Panc1 (cell line): ENCODE measurements around the gene WNT3. TPM values are rescaled to one million over a fixed set of nuclear protein-coding genes. Genes with fewer than 3 reads are reported as not detected.

ENCODE experiments used
- ATAC-seq: fragments of 200-7000 bp; cut with Tn5 transposase; 2 replicates; pipeline ENCODE4 v1.9.1; 2020; ENCODE audit warnings: mild to moderate bottlenecking, moderate library complexity
- BruUV-seq: library from RNA; stranded (reverse); fragments of 400-500 nt; replicated peaks from 2 replicates; lab custom pipeline; 2021; lab: Mats Ljungman, UMichigan
- CTCF ChIA-PET: fragments of 300-600 bp; sonication (Branson Sonifier 250); formaldehyde crosslinking; loops from one replicate; lab custom pipeline; 2022; ENCODE audit warnings: antibody characterized with exemption; lab: Charles Lee
- POLR2A ChIA-PET: fragments of 300-600 bp; sonication (Branson Sonifier 250); formaldehyde crosslinking; loops from one replicate; lab custom pipeline; 2022; ENCODE audit warnings: antibody characterized with exemption; lab: Charles Lee
- DNase-seq: peaks from one replicate; pipeline ENCODE4 v3.0.0-alpha.2; 2010; ENCODE audit warnings: low read depth, low spot score
- H3K27ac ChIP-seq: 2 replicates; pipeline ENCODE4 v1.5.1; 2011; ENCODE audit warnings: mild to moderate bottlenecking, low read length, inconsistent platforms
- H3K27me3 ChIP-seq: fragments of 200-500 bp; sonication (Bioruptor generic); 2 replicates; pipeline ENCODE4 v1.6.0; 2014; ENCODE audit warnings: low read length, inconsistent platforms; ENCODE audit not compliant: control insufficient read depth, insufficient read depth
- H3K36me3 ChIP-seq: fragments of 200-500 bp; sonication (Bioruptor generic); 2 replicates; pipeline ENCODE4 v1.5.1; 2014; ENCODE audit warnings: inconsistent platforms, mild to moderate bottlenecking, low read length, moderate library complexity; ENCODE audit not compliant: control insufficient read depth, insufficient read depth
- H3K4me1 ChIP-seq: 2 replicates; pipeline ENCODE4 v1.5.1; 2011; ENCODE audit warnings: inconsistent platforms, mild to moderate bottlenecking, low read length, moderate library complexity; ENCODE audit not compliant: control insufficient read depth, insufficient read depth
- H3K4me3 ChIP-seq, 2 experiments: 2 replicates each; pipeline ENCODE4 v1.5.1; 2011 to 2012; ENCODE audit warnings: low read depth in 2 of 2, low read length in 2 of 2, mild to moderate bottlenecking in 2 of 2, inconsistent platforms in 1 of 2, moderate library complexity in 1 of 2
- H3K9me3 ChIP-seq: fragments of 200-500 bp; sonication (Bioruptor generic); 2 replicates; pipeline ENCODE4 v1.5.1; 2014; ENCODE audit warnings: low read depth, mild to moderate bottlenecking, inconsistent platforms, low read length, moderate library complexity; ENCODE audit not compliant: control insufficient read depth, insufficient read depth
- CTCF ChIP-seq: fragments of 450-650 bp; IDR thresholded peaks from 2 replicates; pipeline ENCODE4 v1.5.1; 2017; ENCODE audit warnings: mild to moderate bottlenecking
- POLR2AphosphoS5 ChIP-seq: IDR thresholded peaks from 2 replicates; pipeline ENCODE4 v1.6.1; 2012; ENCODE audit warnings: mild to moderate bottlenecking, low read depth, low read length, moderate library complexity
- SIN3A ChIP-seq: IDR thresholded peaks from 2 replicates; pipeline ENCODE4 v1.6.1; 2012; ENCODE audit warnings: low read depth, mild to moderate bottlenecking, low read length, moderate library complexity, borderline replicate concordance; ENCODE audit not compliant: insufficient read depth
- TCF7L2 ChIP-seq: IDR thresholded peaks from 2 replicates; pipeline ENCODE4 v1.6.1; 2011; ENCODE audit warnings: mild to moderate bottlenecking, low read depth, low read length, inconsistent platforms
- in situ Hi-C: cut with HindIII; loops from 2 replicates; pipeline ENCODE4 v1.10.0; 2016; ENCODE audit warnings: low sequenced_read_pairs, low pct_unique_long_range_greater_than_20kb
- intact Hi-C: fragments of 100-400 bp; cut with micrococcal nuclease; formaldehyde crosslinking; loops from one replicate; pipeline ENCODE4 v1.10.0; 2022; ENCODE audit not compliant: unreplicated experiment
- total RNA-seq: library from RNA; stranded (reverse); gene quantifications from one replicate; pipeline ENCODE4 v1.2.1, GENCODE V29; 2021; ENCODE audit not compliant: unreplicated experiment
- TF ChIP-seq, protein P1 (sequence below), 2 experiments: IDR thresholded peaks; 2 replicates each; pipeline ENCODE4 v1.6.1; 2011 to 2012; ENCODE audit warnings: low read depth in 2 of 2, control low read depth in 1 of 2, low read length in 1 of 2, mild to moderate bottlenecking in 1 of 2, moderate library complexity in 1 of 2; ENCODE audit not compliant: insufficient read depth in 1 of 2

WNT3 gene
- total RNA-seq, 1 experiment from 2014 or later: 3.4 TPM

DNA sequence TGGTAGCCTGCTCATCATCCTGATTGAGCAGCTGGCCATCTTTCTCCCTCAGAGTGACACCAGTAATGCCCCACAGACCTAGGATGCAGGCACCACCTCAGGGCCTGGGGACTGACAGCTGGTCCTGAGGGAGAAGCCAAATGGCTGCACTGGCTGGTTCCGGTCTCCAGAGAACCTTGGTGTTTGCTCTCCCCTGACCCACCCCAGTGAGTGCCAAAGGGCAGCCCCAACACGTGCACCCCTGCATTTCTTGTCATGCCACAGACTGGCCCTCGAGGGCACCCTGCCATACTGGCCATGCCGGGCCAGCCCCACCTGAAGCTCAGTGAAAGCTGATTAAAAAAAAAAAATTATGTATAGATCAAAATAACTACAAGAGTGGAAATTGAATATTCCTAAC is 100.5 kb downstream of the WNT3 start:
- ChIA-PET POLR2A (no interaction called here), CTCF (no interaction called here)
- Histone ChIP-seq H3K27me3 (no peaks in the 10 kb centered on the region), H3K4me3 (no peak overlapping the region), H3K9me3 (no peaks in the 10 kb centered on the region), H3K4me1 (no peaks in the 10 kb centered on the region), H3K36me3 (no peaks in the 10 kb centered on the region), H3K27ac (no peak overlapping the region)
- intact Hi-C loops: no loop called here
- DNase-seq: no peak
- no TSS peak for BruUV-seq
- no peak for ATAC-seq
- in situ Hi-C loops: no loop called here
- TF ChIP-seq, protein P1, sequence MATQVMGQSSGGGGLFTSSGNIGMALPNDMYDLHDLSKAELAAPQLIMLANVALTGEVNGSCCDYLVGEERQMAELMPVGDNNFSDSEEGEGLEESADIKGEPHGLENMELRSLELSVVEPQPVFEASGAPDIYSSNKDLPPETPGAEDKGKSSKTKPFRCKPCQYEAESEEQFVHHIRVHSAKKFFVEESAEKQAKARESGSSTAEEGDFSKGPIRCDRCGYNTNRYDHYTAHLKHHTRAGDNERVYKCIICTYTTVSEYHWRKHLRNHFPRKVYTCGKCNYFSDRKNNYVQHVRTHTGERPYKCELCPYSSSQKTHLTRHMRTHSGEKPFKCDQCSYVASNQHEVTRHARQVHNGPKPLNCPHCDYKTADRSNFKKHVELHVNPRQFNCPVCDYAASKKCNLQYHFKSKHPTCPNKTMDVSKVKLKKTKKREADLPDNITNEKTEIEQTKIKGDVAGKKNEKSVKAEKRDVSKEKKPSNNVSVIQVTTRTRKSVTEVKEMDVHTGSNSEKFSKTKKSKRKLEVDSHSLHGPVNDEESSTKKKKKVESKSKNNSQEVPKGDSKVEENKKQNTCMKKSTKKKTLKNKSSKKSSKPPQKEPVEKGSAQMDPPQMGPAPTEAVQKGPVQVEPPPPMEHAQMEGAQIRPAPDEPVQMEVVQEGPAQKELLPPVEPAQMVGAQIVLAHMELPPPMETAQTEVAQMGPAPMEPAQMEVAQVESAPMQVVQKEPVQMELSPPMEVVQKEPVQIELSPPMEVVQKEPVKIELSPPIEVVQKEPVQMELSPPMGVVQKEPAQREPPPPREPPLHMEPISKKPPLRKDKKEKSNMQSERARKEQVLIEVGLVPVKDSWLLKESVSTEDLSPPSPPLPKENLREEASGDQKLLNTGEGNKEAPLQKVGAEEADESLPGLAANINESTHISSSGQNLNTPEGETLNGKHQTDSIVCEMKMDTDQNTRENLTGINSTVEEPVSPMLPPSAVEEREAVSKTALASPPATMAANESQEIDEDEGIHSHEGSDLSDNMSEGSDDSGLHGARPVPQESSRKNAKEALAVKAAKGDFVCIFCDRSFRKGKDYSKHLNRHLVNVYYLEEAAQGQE (IDR thresholded peaks at IDR 0.05; ENCODE audit: insufficient read depth in 1 of 2, low read depth in 2 of 2, low read length in 1 of 2): no peak
- TF ChIP-seq TCF7L2: no peak
- no peak for TF ChIP-seq SIN3A
- no peak for TF ChIP-seq CTCF
- TF ChIP-seq POLR2AphosphoS5: no peak

Other genes with a start within 250 kb of the WNT3 start
- gene ARL17A, start 239.0 kb downstream of the WNT3 start, total RNA-seq: 12.5 TPM
- 56.5 TPM for gene NSF, start 228.0 kb downstream of the WNT3 start, total RNA-seq
- not detected for gene WNT9B, start 32.9 kb upstream of the WNT3 start, total RNA-seq
- gene GOSR2, start 104.5 kb upstream of the WNT3 start, total RNA-seq: 36.5 TPM
- gene RPRML, start 160.6 kb upstream of the WNT3 start, total RNA-seq: 0.54 TPM